ENCODE data around the gene GPATCH8.
A peak's percentile ranks its signal among the peaks of the same experiment; 100 is the strongest.
"Not testable (repeated sequence)": the region's sequence is repeated elsewhere in the genome, so short reads cannot be mapped to it uniquely, and the experiment has no call there.

The GPATCH8 gene

DNA sequence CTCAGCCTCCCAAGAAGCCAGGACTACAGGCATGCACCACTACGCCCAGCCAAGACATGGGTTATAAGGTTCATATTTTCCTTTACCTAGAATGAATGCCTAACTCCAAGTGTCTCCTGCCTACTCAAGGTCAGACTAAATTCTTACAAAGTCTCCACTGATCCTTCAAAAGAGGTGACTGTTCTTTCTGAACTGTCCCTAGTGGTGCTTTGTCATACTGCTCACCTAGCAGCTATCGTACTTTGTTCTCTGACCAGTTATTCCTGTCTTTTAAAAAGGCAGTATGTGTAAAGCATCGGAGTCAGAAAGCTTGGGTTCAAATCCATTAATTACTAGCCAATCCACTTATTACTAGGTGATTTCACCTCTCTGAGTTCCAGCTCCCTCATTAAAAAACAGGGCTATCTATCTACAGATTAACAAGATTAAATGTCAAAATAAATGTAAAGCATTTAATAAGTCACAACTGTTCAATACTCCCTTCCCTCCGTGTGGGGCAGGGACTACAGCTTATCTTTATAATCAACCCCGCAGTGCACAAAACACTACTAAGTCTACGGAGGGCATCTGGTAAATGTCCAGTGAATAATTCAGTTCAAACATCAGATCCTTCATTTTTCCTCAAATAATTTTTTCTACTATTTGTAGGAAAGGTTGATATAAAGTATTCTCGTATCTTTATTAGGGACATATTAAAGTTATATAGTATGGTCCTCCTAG, 93.7 kb downstream of the GPATCH8 start:
- DNase-seq = no peak
- no peak for TF ChIP-seq GATA1 (IDR thresholded peaks at IDR 0.05; ENCODE audit: low read depth, low read length)
- no peak for TF ChIP-seq POLR2A (IDR thresholded peaks at IDR 0.05; ENCODE audit: low read length)

DNA sequence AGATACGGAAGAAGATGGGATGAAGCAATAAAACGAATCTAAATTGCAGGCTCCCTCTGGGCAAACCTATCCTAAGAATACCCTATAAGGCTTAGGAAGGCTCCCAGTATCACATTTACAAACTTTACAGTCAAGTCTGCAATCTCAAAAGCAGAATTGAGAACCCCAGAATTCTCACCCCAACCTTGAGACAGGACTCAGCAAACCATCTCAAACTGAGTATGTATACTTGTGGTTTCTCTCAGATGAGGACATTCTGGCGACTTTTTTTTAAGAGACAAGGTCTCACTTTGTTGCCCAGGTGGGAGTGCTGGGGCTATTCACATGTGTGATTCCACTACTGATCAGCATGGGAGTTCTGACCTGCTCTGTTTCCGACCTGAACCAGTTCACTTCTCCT, 94.4 kb downstream of the GPATCH8 start:
- no peak for TF ChIP-seq POLR2A (IDR thresholded peaks at IDR 0.05; ENCODE audit: low read length)
- no peak for TF ChIP-seq GATA1 (IDR thresholded peaks at IDR 0.05; ENCODE audit: low read depth, low read length)
- DNase-seq = no peak

DNA sequence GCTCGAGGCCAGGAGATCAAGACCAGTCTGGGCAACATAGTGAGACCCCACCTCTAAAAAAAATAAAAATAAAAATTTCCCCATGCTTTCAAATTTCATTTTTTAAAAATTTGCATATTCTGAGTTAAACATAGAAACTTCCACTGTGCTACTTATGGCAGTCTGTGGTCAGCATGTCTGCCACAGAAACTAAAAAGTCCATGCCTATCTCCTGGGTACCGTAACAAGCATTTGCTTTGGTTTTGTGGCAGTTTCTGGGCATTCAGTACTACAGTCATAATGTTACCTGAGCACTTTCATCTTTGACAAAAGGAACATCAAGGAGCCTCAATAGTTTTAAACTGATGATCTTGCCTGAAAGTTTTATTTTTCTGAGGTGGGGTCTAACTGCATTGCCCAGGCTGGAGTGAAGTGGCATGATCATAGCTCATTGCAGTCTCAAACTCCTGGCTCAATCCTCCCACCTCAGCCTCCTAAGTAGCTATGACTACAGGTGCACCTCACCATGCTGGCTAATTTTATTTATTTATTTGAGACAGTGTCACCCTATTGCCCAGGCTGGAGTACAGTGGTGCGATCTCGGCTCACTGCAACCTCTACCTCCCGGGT, 100.5 kb downstream of the GPATCH8 start:
- DNase-seq = no peak
- TF ChIP-seq POLR2A (IDR thresholded peaks at IDR 0.05; ENCODE audit: low read length) (no peak), GATA1 (IDR thresholded peaks at IDR 0.05; ENCODE audit: low read depth, low read length) (no peak)

DNA sequence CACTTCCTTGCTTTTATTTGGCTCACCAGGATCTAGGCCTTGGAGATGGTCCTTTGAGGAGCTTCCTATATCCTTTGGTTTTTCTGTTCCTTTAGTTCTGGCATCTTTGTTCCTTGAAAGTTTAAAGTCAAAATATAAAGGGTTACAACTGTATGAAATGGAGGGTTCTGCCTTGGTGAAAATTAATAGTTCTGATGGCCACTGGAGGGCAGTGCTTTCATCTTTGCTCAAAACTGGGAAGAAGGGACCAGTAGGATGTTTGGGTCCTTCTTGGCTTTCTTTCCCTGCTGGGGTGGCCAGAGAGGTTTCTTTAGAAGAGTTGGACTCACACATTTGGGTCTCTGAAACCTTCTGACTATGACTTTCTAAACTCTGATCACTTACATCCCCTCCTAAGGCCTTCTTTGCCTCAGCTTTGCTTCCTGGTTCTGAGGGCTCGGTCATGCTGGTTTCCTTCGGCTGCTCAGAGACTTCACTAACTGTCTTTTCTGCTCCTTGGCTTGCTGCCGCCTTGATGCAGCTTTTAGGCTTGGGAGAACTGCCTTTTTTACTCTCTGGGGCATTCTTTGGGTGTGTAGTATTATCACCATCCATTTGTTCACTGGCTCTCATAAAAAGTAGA, 102.9 kb downstream of the GPATCH8 start:
- DNase-seq = peak; percentile 26 to 51
- TF ChIP-seq POLR2A (IDR thresholded peaks at IDR 0.05; ENCODE audit: low read length) (no peak), GATA1 (IDR thresholded peaks at IDR 0.05; ENCODE audit: low read depth, low read length) (no peak)

DNA sequence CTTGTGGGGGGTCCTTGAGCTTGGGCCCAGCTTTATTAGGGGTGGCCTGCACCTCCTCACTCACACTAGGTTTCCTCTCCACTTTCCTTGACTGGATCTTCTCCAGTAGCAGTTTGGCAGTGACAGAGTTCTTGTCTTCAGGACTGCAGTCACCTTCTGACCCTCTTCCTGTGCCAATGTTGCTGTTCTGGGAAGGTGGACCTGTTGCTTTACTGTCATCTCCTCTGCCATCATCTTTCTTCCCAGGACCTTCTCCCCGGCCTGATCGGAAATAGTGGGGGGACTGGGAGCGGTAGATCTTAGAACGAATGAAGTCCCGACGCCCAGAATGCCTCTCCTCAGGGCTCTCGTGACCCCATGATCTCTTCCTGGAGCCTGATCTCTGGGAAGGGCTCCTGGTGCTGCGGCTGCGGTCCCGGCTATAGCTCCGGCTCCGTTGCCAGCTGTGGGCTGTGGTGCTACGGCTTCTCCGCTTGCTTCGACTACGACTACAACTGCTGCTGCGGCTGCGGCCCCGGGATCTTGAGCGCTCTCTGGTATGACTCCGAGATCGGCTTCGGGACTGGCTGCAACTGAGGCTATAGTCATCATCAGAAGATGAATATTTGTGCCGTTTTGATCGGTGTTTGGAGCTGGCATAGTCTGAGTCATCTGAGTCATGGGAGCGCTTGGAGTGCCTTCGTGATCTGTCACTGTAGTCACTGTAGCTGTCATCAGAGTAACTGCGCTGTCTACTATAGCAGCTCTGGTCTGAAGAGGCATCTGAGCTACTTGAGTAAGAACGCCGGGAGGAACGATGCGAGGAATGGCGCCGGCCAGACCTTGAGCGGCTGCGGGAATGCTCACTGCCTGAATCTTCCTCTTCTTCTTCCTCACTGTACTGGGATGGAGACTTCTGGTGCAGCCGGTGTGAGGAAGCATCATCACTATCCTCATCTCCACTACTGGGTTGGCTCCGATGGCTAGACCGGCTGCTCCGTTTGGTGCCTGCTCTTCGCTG, 104.2 kb downstream of the GPATCH8 start:
- TF ChIP-seq POLR2A (IDR thresholded peaks at IDR 0.05; ENCODE audit: low read length) = no peak
- TF ChIP-seq GATA1 (IDR thresholded peaks at IDR 0.05; ENCODE audit: low read depth, low read length) = no peak
- no peak for DNase-seq

DNA sequence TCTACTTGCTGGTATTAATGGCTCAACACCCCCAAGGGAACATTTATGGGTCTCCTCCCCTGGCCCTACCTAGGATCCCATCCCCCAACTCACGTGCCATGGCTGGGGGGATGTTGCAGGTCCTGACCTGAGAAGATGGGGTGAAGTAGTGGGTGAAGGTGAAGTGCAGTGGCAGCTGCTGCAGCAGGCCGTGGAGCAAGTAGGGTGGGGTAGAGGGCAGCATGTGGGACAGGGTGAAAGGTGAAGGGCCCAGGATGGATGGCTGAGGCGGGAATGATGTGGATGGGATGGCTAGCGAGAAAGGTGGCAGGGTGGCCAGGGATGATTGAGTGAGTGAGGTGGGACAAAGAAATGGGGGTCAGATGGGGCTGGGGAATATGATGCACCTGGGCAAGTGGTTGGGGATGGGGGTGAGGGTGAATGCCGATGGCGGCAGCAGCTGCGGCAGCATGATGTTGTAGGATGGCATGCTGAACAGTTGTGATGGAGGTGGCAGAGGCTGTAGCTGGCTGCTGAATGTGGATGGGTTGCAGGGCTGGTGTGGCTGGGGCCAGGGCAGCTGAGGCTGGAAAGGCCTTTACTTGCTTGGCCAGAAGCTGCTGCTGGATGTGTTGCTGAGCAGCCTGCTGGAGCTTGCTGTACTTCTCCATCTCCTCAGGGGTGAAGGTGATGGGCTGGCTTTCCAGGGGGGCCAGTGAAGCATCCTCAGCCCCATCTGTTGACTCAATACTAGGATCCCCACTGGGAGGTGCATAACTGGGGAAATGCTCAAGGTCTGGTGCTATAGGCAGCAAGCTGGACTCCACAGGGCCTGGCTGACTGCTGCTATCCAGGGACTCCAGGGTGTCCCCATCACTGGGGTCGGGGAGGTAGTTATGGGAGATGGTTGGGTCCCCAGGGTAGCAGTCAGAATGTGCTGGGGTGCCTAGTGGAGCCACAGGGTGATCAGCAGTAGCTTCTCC, 105.4 kb downstream of the GPATCH8 start:
- TF ChIP-seq POLR2A (IDR thresholded peaks at IDR 0.05; ENCODE audit: low read length) = no peak
- no peak for TF ChIP-seq GATA1 (IDR thresholded peaks at IDR 0.05; ENCODE audit: low read depth, low read length)
- DNase-seq = no peak

DNA sequence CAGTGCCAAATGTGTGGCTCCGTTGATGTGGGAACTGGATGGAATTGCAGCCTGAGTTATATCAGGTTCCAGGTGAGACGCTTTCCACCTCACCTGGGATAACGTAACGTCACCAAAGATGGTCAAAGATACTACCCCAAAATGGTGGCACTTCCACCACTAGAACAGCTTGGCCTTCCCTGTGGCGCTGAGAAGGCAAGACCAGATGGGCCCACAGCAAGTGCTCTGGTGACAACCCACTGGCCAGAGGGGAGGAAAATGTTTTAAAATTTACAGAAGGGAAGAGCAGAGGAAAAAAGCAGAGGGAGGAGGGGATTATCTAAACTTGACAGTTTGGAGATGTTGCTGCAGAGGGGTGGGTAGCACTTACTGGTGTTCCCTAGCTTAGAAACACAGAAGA, 106.3 kb downstream of the GPATCH8 start:
- TF ChIP-seq POLR2A (IDR thresholded peaks at IDR 0.05; ENCODE audit: low read length) (no peak), GATA1 (IDR thresholded peaks at IDR 0.05; ENCODE audit: low read depth, low read length) (no peak)
- no peak for DNase-seq

DNA sequence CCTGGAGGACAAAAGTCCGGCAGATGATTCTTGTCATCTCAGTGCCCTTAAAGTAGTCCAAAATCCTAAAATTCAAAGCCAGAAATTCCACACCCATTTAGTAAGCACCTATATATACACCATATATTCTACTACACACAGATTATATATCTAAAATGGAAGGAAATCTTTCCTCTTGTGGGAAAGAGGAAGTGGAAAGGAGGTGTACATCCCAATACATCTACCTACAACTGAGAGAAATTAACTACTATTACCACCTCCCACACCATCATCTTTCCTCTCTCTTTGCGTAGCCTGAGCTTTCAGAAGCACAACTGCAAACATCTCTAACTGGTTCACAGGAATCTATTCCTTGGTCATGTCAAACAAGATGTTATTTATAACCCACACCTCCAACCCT, 108.4 kb downstream of the GPATCH8 start:
- TF ChIP-seq GATA1 (IDR thresholded peaks at IDR 0.05; ENCODE audit: low read depth, low read length) = no peak
- TF ChIP-seq POLR2A (IDR thresholded peaks at IDR 0.05; ENCODE audit: low read length) = no peak

DNA sequence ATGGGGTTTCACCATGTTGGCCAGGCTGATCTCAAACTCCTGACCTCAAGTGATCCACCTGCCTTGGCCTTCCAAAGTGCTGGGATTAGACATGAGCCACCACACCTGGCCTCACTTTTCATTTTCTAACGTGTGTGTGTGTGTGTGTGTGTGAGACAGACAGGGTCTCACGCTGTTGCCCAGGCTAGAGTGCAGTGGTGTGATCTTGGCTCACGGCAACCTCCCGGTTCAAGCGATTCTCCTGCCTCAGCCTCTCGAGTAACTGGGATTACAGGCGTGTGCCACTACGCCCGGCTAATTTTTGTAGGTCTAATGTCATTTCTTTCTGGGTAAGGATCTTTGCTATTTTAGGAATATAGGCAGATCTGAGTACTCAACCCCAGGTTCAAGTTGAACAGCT, 109.1 kb downstream of the GPATCH8 start:
- not testable (repeated sequence) for DNase-seq

More for the DNA sequence above, 108.4 kb downstream of the GPATCH8 start:
- DNase-seq = no peak

DNA sequence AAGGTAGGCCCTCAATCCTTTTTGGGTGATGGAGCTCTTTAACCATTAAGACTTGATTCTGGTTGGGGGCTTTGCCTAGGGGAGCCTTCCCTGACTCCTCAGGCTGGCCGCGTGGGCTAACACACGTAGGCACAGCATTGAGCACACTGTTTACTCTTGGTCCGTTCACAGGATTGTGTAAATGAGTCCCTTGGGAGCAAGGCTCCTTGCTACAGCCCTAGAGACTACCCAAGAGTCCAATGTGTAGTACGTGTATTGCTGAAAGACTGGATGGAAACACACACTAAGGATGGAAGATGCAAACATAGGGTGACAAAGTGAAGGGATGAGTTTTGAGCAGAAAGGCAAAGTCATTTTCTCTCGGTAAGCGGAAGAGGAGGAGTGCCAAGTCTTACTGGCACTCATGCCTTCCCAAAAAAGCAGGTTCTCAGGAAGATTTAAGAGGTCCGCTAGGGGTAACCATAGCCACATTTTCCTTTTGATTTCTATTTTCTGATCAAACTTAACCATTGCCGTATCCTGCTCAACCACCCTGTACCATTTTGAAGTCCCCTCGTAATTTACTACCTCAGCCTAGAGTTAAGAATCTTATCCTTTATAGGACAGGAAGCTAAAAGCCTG, 112.8 kb downstream of the GPATCH8 start:
- no peak for DNase-seq
- TF ChIP-seq GATA1 (IDR thresholded peaks at IDR 0.05; ENCODE audit: low read depth, low read length) (no peak), POLR2A (IDR thresholded peaks at IDR 0.05; ENCODE audit: low read length) (no peak)

DNA sequence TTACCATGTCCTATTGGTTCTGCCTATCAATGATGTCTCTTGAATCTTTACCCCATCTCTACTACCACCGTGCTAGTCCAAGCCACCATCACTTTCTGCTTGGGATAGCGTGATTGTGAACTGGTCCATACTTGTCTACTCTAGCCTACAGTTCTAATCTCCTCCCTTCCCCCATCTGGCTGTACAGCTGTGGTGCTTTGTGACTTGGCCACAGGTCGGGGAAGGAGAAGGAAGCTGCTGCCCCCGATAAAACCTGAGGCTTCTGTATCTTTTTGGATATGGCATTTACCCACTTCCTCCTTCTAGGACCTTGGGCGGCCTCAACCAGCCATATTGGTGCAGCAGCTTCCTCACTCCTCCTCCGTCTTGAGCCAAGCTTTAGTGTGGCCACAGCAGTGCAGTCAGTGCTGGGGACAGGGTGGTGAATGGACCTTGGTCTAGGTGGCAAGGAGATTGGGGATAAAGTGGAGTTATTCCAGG, 113.4 kb downstream of the GPATCH8 start:
- TF ChIP-seq POLR2A (IDR thresholded peaks at IDR 0.05; ENCODE audit: low read length) (peak; percentile 70), GATA1 (IDR thresholded peaks at IDR 0.05; ENCODE audit: low read depth, low read length) (no peak)
- DNase-seq = peak; percentile 70 to 86

DNA sequence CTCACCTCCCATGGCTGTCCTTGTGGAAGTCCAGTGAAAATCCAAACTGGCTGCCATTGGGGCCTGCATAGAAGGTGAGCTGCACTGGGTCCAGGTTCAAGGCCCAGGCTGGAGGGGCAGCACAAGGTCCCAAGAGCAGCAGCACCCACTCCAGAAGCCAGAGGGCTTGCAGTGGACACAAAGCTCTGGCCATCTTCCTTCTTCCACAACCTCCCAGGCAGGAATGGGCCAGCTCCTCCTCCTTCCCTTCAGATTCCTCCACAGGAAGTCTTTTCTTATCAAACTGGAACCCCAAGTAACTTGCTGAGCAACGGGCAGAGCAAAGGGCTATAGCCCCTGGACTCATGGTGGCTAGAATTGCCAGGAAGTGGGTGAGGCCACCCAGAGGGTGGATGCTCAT, 113.9 kb downstream of the GPATCH8 start, which contains the start of gene ITGA2B:
TSS of gene ITGA2B (minus strand) at position 369 of the 400 bp plus-strand sequence. CDS start at position 193, 176 bp downstream.
- no peak for DNase-seq
- peak; percentile 80 for TF ChIP-seq POLR2A (IDR thresholded peaks at IDR 0.05; ENCODE audit: low read length)
- no peak for TF ChIP-seq GATA1 (IDR thresholded peaks at IDR 0.05; ENCODE audit: low read depth, low read length)
